ENCODE results near the gene PLA2R1.
A peak's percentile ranks its signal among the peaks of the same experiment; 100 is the strongest.

PLA2R1 gene

GRCh38 chr2:160055726-160056108, 6.7 kb downstream of the PLA2R1 start:
- DNase-seq (ENCODE audit: low read depth): no peak
- TF ChIP-seq, protein P1, sequence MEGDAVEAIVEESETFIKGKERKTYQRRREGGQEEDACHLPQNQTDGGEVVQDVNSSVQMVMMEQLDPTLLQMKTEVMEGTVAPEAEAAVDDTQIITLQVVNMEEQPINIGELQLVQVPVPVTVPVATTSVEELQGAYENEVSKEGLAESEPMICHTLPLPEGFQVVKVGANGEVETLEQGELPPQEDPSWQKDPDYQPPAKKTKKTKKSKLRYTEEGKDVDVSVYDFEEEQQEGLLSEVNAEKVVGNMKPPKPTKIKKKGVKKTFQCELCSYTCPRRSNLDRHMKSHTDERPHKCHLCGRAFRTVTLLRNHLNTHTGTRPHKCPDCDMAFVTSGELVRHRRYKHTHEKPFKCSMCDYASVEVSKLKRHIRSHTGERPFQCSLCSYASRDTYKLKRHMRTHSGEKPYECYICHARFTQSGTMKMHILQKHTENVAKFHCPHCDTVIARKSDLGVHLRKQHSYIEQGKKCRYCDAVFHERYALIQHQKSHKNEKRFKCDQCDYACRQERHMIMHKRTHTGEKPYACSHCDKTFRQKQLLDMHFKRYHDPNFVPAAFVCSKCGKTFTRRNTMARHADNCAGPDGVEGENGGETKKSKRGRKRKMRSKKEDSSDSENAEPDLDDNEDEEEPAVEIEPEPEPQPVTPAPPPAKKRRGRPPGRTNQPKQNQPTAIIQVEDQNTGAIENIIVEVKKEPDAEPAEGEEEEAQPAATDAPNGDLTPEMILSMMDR (conservative IDR thresholded peaks at IDR 0.05; ENCODE audit: low read depth, low read length): no peak
- no peak overlapping the region for H3K4me3 ChIP-seq (ENCODE audit: low read depth, low read length)

DNA sequence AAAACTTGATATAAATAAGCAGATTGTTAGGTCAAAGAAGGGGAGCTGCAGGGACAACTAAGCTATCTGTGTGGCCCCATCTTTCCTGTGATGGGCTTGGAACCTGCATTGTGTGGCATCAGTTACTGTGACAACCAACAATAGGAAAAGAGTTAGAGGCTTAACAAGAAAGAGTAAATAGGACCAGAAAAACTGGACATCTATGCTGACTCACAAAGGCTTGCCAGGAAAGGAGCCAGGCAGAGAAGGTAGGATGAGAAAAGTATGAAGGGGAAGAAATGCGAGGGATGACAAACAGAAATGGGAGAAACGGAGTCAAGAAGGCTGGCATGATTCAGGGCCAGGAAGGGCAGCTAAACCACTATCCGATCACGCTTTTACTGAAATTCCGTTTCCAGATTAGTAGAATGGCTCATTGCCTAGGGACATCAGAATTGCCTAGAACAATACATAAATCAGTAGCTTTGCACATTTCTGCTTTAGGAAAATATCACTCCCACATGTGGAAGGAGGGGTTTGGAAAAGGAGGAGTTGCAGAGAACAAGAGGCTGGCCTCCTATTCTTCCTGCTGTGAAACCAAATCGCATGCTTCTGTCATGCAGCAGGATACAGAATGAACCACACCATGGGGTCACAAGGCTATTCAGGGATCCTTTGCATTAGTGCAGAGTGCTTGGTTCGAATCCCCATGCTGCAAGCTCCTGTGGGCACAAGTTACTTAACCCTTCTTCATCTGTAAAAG, 7.3 kb downstream of the PLA2R1 start:
- no peak overlapping the region for H3K4me3 ChIP-seq (ENCODE audit: low read depth, low read length)
- TF ChIP-seq, protein P1 (conservative IDR thresholded peaks at IDR 0.05; ENCODE audit: low read depth, low read length): no peak
- DNase-seq (ENCODE audit: low read depth): peak; percentile 64

GRCh38 chr2:160053946-160054345, 8.5 kb downstream of the PLA2R1 start:
- no peak for DNase-seq (ENCODE audit: low read depth)
- H3K4me3 ChIP-seq (ENCODE audit: low read depth, low read length): no peak overlapping the region
- TF ChIP-seq, protein P1 (conservative IDR thresholded peaks at IDR 0.05; ENCODE audit: low read depth, low read length): no peak

DNA sequence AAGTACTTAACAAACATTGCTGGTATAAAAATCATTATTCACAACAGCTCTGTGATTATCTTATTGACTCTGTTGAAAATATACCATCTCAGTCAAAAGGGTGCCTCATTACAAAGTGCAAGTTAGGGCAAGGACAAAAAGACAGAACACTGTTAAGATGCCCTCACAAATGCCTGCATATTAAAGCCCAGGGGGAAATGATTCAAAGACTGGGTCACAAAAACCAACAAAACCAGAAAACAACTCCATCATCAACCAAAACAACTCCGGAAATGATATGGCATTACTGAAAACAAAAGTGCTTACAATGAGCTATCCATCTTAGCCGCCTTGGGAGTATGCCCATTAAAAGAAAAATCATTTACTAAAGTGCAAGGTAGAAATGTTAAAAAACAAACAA, 9.9 kb downstream of the PLA2R1 start:
- no peak overlapping the region for H3K4me3 ChIP-seq (ENCODE audit: low read depth, low read length)
- DNase-seq (ENCODE audit: low read depth): no peak
- TF ChIP-seq, protein P1 (conservative IDR thresholded peaks at IDR 0.05; ENCODE audit: low read depth, low read length): no peak

GRCh38 chr2:160051371-160051800, 11.0 kb downstream of the PLA2R1 start:
- TF ChIP-seq, protein P1 (conservative IDR thresholded peaks at IDR 0.05; ENCODE audit: low read depth, low read length): no peak
- H3K4me3 ChIP-seq (ENCODE audit: low read depth, low read length): no peak overlapping the region
- DNase-seq (ENCODE audit: low read depth): peak; percentile 43

DNA sequence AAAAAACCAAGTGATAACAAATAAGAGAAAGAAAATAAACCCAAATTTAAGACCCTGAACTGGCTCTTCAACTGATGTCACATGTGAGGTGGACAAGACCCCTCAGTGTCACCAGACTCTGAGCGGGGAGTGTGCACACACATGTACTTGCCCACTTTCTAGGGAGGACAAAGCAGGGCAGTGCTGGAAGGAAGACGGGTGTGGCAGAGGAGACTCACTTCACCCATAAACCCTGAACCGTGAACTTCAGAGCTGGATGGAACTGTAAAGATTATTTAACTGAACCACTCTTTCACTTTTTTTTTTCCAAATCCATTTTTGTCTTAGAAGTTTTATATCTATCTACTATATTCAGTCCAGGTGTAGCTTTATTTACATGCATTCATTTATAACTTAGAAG, 12.3 kb downstream of the PLA2R1 start:
- no peak overlapping the region for H3K4me3 ChIP-seq (ENCODE audit: low read depth, low read length)
- TF ChIP-seq, protein P1 (conservative IDR thresholded peaks at IDR 0.05; ENCODE audit: low read depth, low read length): no peak
- no peak for DNase-seq (ENCODE audit: low read depth)

DNA sequence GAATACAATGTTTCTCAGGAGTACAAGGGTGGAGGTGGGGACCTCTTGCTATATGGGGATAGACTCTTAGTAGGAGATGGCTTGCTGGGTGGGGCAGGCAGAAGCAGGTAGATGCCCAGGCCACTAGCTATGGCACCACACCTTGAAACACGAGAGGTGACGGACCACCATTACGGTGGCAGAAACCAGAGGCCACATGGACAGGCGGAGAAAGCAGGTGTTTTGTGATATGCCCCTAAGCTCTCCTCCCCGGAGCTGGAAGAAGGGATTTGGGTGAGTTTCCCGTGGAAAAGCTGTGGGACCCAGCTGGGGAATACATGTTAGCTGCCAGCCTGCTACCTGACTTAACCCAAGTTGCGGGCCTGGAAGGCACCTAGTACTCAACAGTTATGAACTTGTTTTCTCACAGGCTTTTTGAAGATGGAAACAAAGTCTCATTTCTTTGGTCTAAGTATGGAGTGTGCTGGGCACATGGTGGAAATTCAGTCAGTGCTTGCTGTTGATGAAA, 16.7 kb downstream of the PLA2R1 start:
- TF ChIP-seq, protein P1 (conservative IDR thresholded peaks at IDR 0.05; ENCODE audit: low read depth, low read length): no peak
- H3K4me3 ChIP-seq (ENCODE audit: low read depth, low read length): no peak overlapping the region
- DNase-seq (ENCODE audit: low read depth): no peak
